Heart right ventricle (tissue), 16 donors: ENCODE results near the gene ADAMTSL2. TPM values are rescaled to one million over a fixed set of nuclear protein-coding genes. Genes with fewer than 3 reads are reported as not detected.

Source experiments
- ATAC-seq, 8 donors: fragments of 200-7000 bp; cut with Tn5 transposase; one replicate each; pipeline ENCODE4 v1.9.1; 2020; ENCODE audit warnings: mild to moderate bottlenecking in 8 of 8, moderate library complexity in 8 of 8, moderate number of reproducible peaks in 1 of 8
- DNase-seq, 2 donors: peaks; one replicate each; pipeline ENCODE4 v3.0.0-alpha.2; 2020
- H3K27ac ChIP-seq, 10 donors: fragments of 200-600 bp; sonication (generic) in 2 of 10; one replicate each; pipeline versions ENCODE4 v1.5.0 to v1.8.0; 2020 to 2022; ENCODE audit warnings: mild to moderate bottlenecking in 3 of 10
- H3K27me3 ChIP-seq, 7 donors: fragments of 200-600 bp; one replicate each; pipeline ENCODE4 v1.8.0; 2021 to 2022; ENCODE audit warnings: mild to moderate bottlenecking in 2 of 7
- H3K36me3 ChIP-seq, 9 donors: fragments of 200-600 bp; sonication (generic) in 1 of 9; one replicate each; pipeline versions ENCODE4 v1.5.0 to v1.8.0; 2020 to 2022; ENCODE audit warnings: mild to moderate bottlenecking in 2 of 9
- H3K4me1 ChIP-seq, 9 donors: fragments of 200-600 bp; sonication (generic) in 1 of 9; one replicate each; pipeline versions ENCODE4 v1.5.0 to v1.8.0; 2020 to 2022; ENCODE audit warnings: mild to moderate bottlenecking in 4 of 9
- H3K4me3 ChIP-seq, 10 donors: fragments of 200-600 bp; sonication (generic) in 2 of 10; one replicate each; pipeline versions ENCODE4 v1.5.0 to v1.8.0; 2020 to 2022; ENCODE audit warnings: mild to moderate bottlenecking in 7 of 10, moderate library complexity in 2 of 10
- H3K9me3 ChIP-seq, 11 donors: fragments of 200-600 bp in 10 of 11; sonication (generic) in 2 of 11; one replicate each; pipeline versions ENCODE4 v1.5.0 to v1.8.0; 2013 to 2022; ENCODE audit warnings: mild to moderate bottlenecking in 2 of 11, control low read depth in 1 of 11, moderate library complexity in 1 of 11
- CTCF ChIP-seq, 9 donors: fragments of 200-600 bp; sonication (generic) in 2 of 9; IDR thresholded peaks; one replicate each; pipeline versions ENCODE4 v1.5.0 to v1.8.0; 2021 to 2022; ENCODE audit warnings: antibody characterized with exemption in 9 of 9, mild to moderate bottlenecking in 5 of 9, moderate library complexity in 1 of 9
- WGBS, 2 donors: extraction: QIAGEN DNeasy Blood & Tissue Kit; methylation state at CpG; one replicate each; pipeline ENCODE4 v1.1.7; 2013; ENCODE audit warnings: inconsistent platforms in 1 of 2; 5-methylcytosine and 5-hydroxymethylcytosine counted together
- intact Hi-C, 10 donors: fragments of 100-400 bp; cut with DNase I; formaldehyde crosslinking; loops; one replicate each; pipeline versions ENCODE4 v1.11.1 to v1.14.2; 2022
- polyA plus RNA-seq, 2 donors: library from polyadenylated mRNA; stranded (reverse); fragments of 200-250 nt; gene quantifications; one replicate each; pipeline ENCODE4 v1.2.3, GENCODE V29; 2013
- total RNA-seq, 10 donors: library from RNA; stranded (reverse); fragmentation: NEBNext Ultra II Directional in 3 of 10; extraction: Animal tissue kit (Norgen Biotek cat#: 25700) in 3 of 10; gene quantifications; one replicate each; pipeline versions ENCODE4 v1.2.1 to v1.2.4, GENCODE V29; 2021 to 2023
- donor health status: Arrhythmogenic right ventricular cardiomyopathy.
- donor health status: ischemic (EF 13 %, LVEDD 7.1; RV severe dilation, severe dysfunction).
- donor health status: healthy with polysubstance abuse.
- donor health status: DM: no; HTN: yes; CAD: no.
- donor health status: DM: no; HTN: no; CAD: no.
- donor health status: ischemic (EF 25% LVEDD 6.9; RV normal size, moderate dysfunction).
- donor health status: ischemic (EF 25% LVEDD 5.7; RV mildly dilated, moderate dysfunction).
- donor health status: healthy.
- donor health status: DM: yes; HTN: yes; CAD: no.
- donor health status: Ischemic cardiomyopathy.
- donor health status: ischemic (EF 35%, LVEDD 5.7; RV mildly dilated, moderate dysfunction).
- donor health status: nonischemic (EF 11% LVEDD 7.7; RV severe dilation, severe dysfunction).
- donor health status: DM: yes; HTN: yes; CAD: no.
- donor health status: PGD.
- donor health status: ischemic (EF 29% LVEDD 5.4; RV normal size, mild dysfunction).
- donor health status: nonischemic (EF 23%, LVEDD 6.1; RV moderate dilation, normal function).

ADAMTSL2 gene
- total and polyA plus RNA-seq, 12 donors = 2.0 to 9.1 (median 4.5) TPM

DNA sequence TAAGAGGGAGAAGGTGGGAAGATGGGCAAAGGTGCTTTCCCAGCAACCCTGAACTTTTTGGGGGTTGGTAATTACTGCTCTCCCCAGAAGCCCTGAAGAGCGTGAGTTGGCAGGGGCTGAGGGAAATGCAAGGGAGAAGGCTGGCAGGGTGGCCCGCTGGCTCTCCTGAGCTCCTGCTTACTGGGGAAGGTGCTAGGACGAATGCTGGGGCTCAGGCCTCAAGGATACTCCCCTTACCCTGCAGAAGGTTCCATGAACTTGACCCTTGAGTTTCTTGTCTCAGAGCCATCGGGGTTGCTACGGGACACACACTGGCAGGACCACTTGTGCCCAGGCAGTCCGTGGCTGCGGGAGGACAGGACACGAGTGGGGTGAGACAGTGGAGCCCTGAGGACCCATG is 73.5 kb downstream of the ADAMTSL2 start:
- peaks cover 6 to 93% (median 82%) of the 10 kb centered on the region in 7 donors for H3K27me3 ChIP-seq
- no peak for TF ChIP-seq CTCF (IDR thresholded peaks at IDR 0.05)
- 82 to 85% methylated on average over 8 of the region's 8 CpGs for WGBS, 2 donors
- ATAC-seq = no peak
- no peaks in the 10 kb centered on the region for H3K9me3 ChIP-seq
- H3K4me1 ChIP-seq = no peaks in the 10 kb centered on the region
- no peak overlapping the region for H3K27ac ChIP-seq
- no peaks in the 10 kb centered on the region for H3K36me3 ChIP-seq
- intact Hi-C loops = no loop called here
- H3K4me3 ChIP-seq = no peak overlapping the region
- DNase-seq = no peak

DNA sequence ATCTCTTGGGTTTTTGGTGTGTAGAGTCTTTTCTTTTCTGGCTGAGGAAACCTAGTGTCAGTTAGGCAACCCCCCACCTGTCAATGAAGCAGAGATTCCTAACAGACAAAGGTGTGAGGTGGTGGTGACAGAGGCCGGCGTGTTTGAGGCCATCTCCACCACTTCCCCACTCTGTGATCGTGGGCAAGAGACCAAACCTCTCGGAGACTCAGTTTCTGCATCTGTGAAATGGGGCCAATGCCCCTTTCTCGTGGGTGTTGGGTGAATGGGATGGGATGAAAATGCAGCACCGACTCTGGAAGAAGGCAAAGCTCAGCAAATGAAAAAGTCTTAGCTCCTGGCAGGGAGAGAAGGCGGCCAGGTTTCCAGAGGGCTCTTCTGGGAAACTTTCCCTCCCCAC is 73.9 kb downstream of the ADAMTSL2 start:
- intact Hi-C loops = no loop called here
- Histone ChIP-seq H3K36me3 (no peaks in the 10 kb centered on the region), H3K4me1 (no peaks in the 10 kb centered on the region), H3K4me3 (no peak overlapping the region), H3K27me3 (peaks cover 6 to 93% (median 80%) of the 10 kb centered on the region in 7 donors), H3K27ac (no peak overlapping the region), H3K9me3 (no peaks in the 10 kb centered on the region)
- DNase-seq = no peak
- 78 to 79% methylated on average over 7 of the region's 7 CpGs for WGBS, 2 donors
- TF ChIP-seq CTCF (IDR thresholded peaks at IDR 0.05) = no peak
- ATAC-seq = no peak

GRCh38 chr9:133608889-133609288 is 74.4 kb downstream of the ADAMTSL2 start:
- DNase-seq = no peak
- no peak for TF ChIP-seq CTCF (IDR thresholded peaks at IDR 0.05)
- peaks cover 6 to 93% (median 81%) of the 10 kb centered on the region in 7 donors for H3K27me3 ChIP-seq
- intact Hi-C loops = no loop called here
- no peaks in the 10 kb centered on the region for H3K36me3 ChIP-seq
- H3K9me3 ChIP-seq = no peaks in the 10 kb centered on the region
- peak overlapping the region in 1 of 10 donors; percentile 16 for H3K4me3 ChIP-seq
- WGBS, 2 donors = 11 to 13% methylated on average over 37 to 41 of the region's 41 CpGs
- no peak overlapping the region for H3K27ac ChIP-seq
- H3K4me1 ChIP-seq = no peaks in the 10 kb centered on the region
- ATAC-seq = peak in 1 of 8 donors; percentile 39

- H3K27ac ChIP-seq = no peak within 1 kb of the TSS
- no peaks in the 10 kb centered on the region for H3K36me3 ChIP-seq
- ATAC-seq (peak; percentile 67 to 92 (median 82)), DNase-seq (peak; percentile 47 to 55)
- H3K4me3 ChIP-seq = peak within 1 kb of the TSS in 1 of 10 donors; percentile 16
- no peak for TF ChIP-seq CTCF (IDR thresholded peaks at IDR 0.05)
- H3K9me3 ChIP-seq = no peaks in the 10 kb centered on the region
- intact Hi-C loops = loop anchor here in 1 of 10 donors (10.0 kb wide), 1 partner anchor 115 kb away; no protein-coding TSS in a partner anchor
- H3K27me3 ChIP-seq = peaks cover 6 to 94% (median 87%) of the 10 kb centered on the region in 7 donors
- WGBS, 2 donors = 9 to 10% methylated on average over 60 to 61 of the region's 61 CpGs
- H3K4me1 ChIP-seq = no peaks in the 10 kb centered on the region
These were observed 75.0 kb downstream of the ADAMTSL2 start, which contains the start of gene FAM163B for GRCh38 chr9:133609311-133610098. Gene FAM163B (minus strand): TSS chr9:133609389. CDS start chr9:133580223, 29,166 bp downstream.
